Measurements from ENCODE around the gene PDXK.

PDXK gene

GRCh38 chr21:43726686-43727518 lies 8.0 kb downstream of the PDXK start:
- DNase-seq: no peak

GRCh38 chr21:43727519-43728153 lies 8.7 kb downstream of the PDXK start:
- no peak for DNase-seq

GRCh38 chr21:43728154-43728466 lies 9.2 kb downstream of the PDXK start:
- DNase-seq: no peak

GRCh38 chr21:43728467-43729390 lies 9.8 kb downstream of the PDXK start:
- no peak for DNase-seq

- no peak for DNase-seq
These were observed 12.5 kb downstream of the PDXK start for GRCh38 chr21:43731476-43731875.

- no peak for DNase-seq
These were observed 13.2 kb downstream of the PDXK start for GRCh38 chr21:43731891-43732711.

- DNase-seq: no peak
These were observed 14.1 kb downstream of the PDXK start for GRCh38 chr21:43733060-43733459.

- no peak for DNase-seq
These were observed 14.7 kb downstream of the PDXK start for GRCh38 chr21:43733529-43734071.

- DNase-seq: no peak
These were observed 15.4 kb downstream of the PDXK start for GRCh38 chr21:43734131-43734927.

GRCh38 chr21:43734928-43735229 lies 15.9 kb downstream of the PDXK start:
- no peak for DNase-seq

- no peak for DNase-seq
These were observed 16.5 kb downstream of the PDXK start for GRCh38 chr21:43735236-43736091.

- DNase-seq: no peak
These were observed 17.4 kb downstream of the PDXK start for GRCh38 chr21:43736224-43736883.

GRCh38 chr21:43737158-43737950 lies 18.4 kb downstream of the PDXK start:
- DNase-seq: no peak

GRCh38 chr21:43739621-43740435 lies 20.9 kb downstream of the PDXK start:
- DNase-seq: no peak

- DNase-seq: peak; percentile 74 to 82
These were observed 21.7 kb downstream of the PDXK start for GRCh38 chr21:43740497-43741156.

- DNase-seq: no peak
These were observed 22.6 kb downstream of the PDXK start for GRCh38 chr21:43741423-43742096.

GRCh38 chr21:43743947-43744346 lies 25.0 kb downstream of the PDXK start:
- no peak for DNase-seq
